ENCODE data around the gene RPL10.

Gene RPL10

GRCh38 chrX:154397888-154398667 lies at the start of gene RPL10:
RPL10 (plus strand) TSS chrX:154398377; CDS start chrX:154398520, 143 bp downstream.
- DNase-seq: peak; percentile 95

GRCh38 chrX:154348646-154349358 lies 49.4 kb upstream of the RPL10 start:
- no peak for DNase-seq

GRCh38 chrX:154349359-154349935 lies 48.7 kb upstream of the RPL10 start:
- DNase-seq: no peak

GRCh38 chrX:154349979-154350378 lies 48.2 kb upstream of the RPL10 start:
- no peak for DNase-seq

- no peak for DNase-seq
These were observed 47.6 kb upstream of the RPL10 start for GRCh38 chrX:154350429-154351182.

- DNase-seq: peak; percentile 72
These were observed 46.8 kb upstream of the RPL10 start for GRCh38 chrX:154351183-154352011.

- no peak for DNase-seq
These were observed 46.2 kb upstream of the RPL10 start for GRCh38 chrX:154352012-154352401.

- DNase-seq: no peak
These were observed 45.7 kb upstream of the RPL10 start for GRCh38 chrX:154352466-154352865.

GRCh38 chrX:154353172-154353843 lies 44.9 kb upstream of the RPL10 start:
- DNase-seq: no peak

GRCh38 chrX:154354013-154354412 lies 44.2 kb upstream of the RPL10 start:
- no peak for DNase-seq

- DNase-seq: no peak
These were observed 43.7 kb upstream of the RPL10 start for GRCh38 chrX:154354516-154354915.

GRCh38 chrX:154355094-154355775 lies 42.9 kb upstream of the RPL10 start:
- DNase-seq: no peak

- no peak for DNase-seq
These were observed 42.4 kb upstream of the RPL10 start for GRCh38 chrX:154355776-154356140.

GRCh38 chrX:154356596-154356995 lies 41.6 kb upstream of the RPL10 start:
- no peak for DNase-seq

GRCh38 chrX:154357205-154357604 lies 41.0 kb upstream of the RPL10 start:
- DNase-seq: no peak

GRCh38 chrX:154358011-154358410 lies 40.2 kb upstream of the RPL10 start:
- DNase-seq: no peak

GRCh38 chrX:154358829-154359228 lies 39.3 kb upstream of the RPL10 start:
- no peak for DNase-seq

- no peak for DNase-seq
These were observed 38.6 kb upstream of the RPL10 start for GRCh38 chrX:154359362-154360154.

- no peak for DNase-seq
These were observed 37.9 kb upstream of the RPL10 start for GRCh38 chrX:154360155-154360713.

Measured in CD4-positive, alpha-beta T cell treated with Interleukin-10 for 1 hour (primary cell).